SK-N-SH (cell line): ENCODE data around the gene RTCA. TPM values are rescaled to one million over a fixed set of nuclear protein-coding genes. Genes with fewer than 3 reads are reported as not detected.
"Not testable (repeated sequence)": the region's sequence is repeated elsewhere in the genome, so short reads cannot be mapped to it uniquely, and the experiment has no call there.

Source experiments
- CTCF ChIA-PET: fragments of 300-600, 350-600 bp; formaldehyde crosslinking; extraction: SDS; loops from one replicate; lab custom pipeline; 2021; lab: Yijun Ruan, JAX
- POLR2A ChIA-PET: fragments of 350-600 bp; sonication (Branson Sonifier 250); formaldehyde crosslinking; extraction: SDS; loops from one replicate; lab custom pipeline; 2020; ENCODE audit warnings: antibody characterized with exemption, inconsistent platforms; lab: Yijun Ruan, JAX
- DNase-seq: peaks from one replicate; pipeline ENCODE4 v3.0.0; 2012
- H2AFZ ChIP-seq: fragments of 200-600 bp; sonication (generic); 2 replicates; pipeline ENCODE4 v1.8.1; 2016; ENCODE audit warnings: antibody characterized with exemption, mild to moderate bottlenecking, low read depth
- H3F3A ChIP-seq: fragments of 200-600 bp; sonication (generic); replicated peaks from 2 replicates; pipeline ENCODE3; 2016; ENCODE audit warnings: antibody characterized with exemption, mild to moderate bottlenecking; ENCODE audit not compliant: insufficient read depth
- H3K27ac ChIP-seq, 2 experiments: fragments of 200-500 bp in 1 of 2; fragments of 200-600 bp in 1 of 2; sonication (Bioruptor generic) in 1 of 2; sonication (generic), shearing (Covaris generic) in 1 of 2; 2 replicates each; pipeline versions ENCODE4 v1.5.1 to v1.6.1; 2014 to 2016; ENCODE audit warnings: low read depth in 2 of 2, inconsistent platforms in 1 of 2, low read length in 1 of 2, mild to moderate bottlenecking in 1 of 2, mixed read lengths in 1 of 2
- H3K27me3 ChIP-seq: fragments of 200-600 bp; sonication (generic), shearing (Covaris generic); 2 replicates; pipeline ENCODE4 v1.6.1; 2016; ENCODE audit warnings: mixed run types; ENCODE audit not compliant: insufficient read depth
- H3K36me3 ChIP-seq, 2 experiments: fragments of 200-500 bp in 1 of 2; fragments of 200-600 bp in 1 of 2; sonication (Bioruptor generic) in 1 of 2; sonication (generic) in 1 of 2; replicated peaks in 1 of 2; 2 replicates each; pipeline versions ENCODE3 to v1.5.1; 2014 to 2016; ENCODE audit warnings: low read length in 1 of 2, mild to moderate bottlenecking in 1 of 2; ENCODE audit not compliant: insufficient read depth in 2 of 2, control insufficient read depth in 1 of 2
- H3K4me1 ChIP-seq, 2 experiments: fragments of 200-500 bp in 1 of 2; fragments of 200-600 bp in 1 of 2; sonication (Bioruptor generic) in 1 of 2; sonication (generic), shearing (Covaris generic) in 1 of 2; 2 replicates each; pipeline versions ENCODE4 v1.5.1 to v1.6.1; 2014 to 2016; ENCODE audit warnings: low read depth in 1 of 2, low read length in 1 of 2, mixed run types in 1 of 2; ENCODE audit not compliant: insufficient read depth in 2 of 2, control insufficient read depth in 1 of 2
- H3K4me2 ChIP-seq: fragments of 200-600 bp; sonication (generic), shearing (Covaris generic); 2 replicates; pipeline ENCODE4 v1.6.1; 2017; ENCODE audit warnings: mixed run types
- H3K4me3 ChIP-seq, 2 experiments: fragments of 200-500 bp in 1 of 2; fragments of 200-600 bp in 1 of 2; sonication (Bioruptor generic) in 1 of 2; sonication (generic), shearing (Covaris generic) in 1 of 2; 2 replicates each; pipeline versions ENCODE4 v1.5.1 to v1.8.1; 2014 to 2016; ENCODE audit warnings: low read depth in 2 of 2, inconsistent platforms in 1 of 2, low read length in 1 of 2, mild to moderate bottlenecking in 1 of 2, mixed read lengths in 1 of 2, moderate library complexity in 1 of 2
- H3K79me2 ChIP-seq: fragments of 200-600 bp; sonication (generic); 2 replicates; pipeline ENCODE4 v1.8.1; 2017; ENCODE audit warnings: mild to moderate bottlenecking; ENCODE audit not compliant: insufficient read depth
- H3K9ac ChIP-seq: fragments of 200-600 bp; sonication (generic); 2 replicates; pipeline ENCODE4 v1.6.1; 2017; ENCODE audit warnings: mixed run types
- H3K9me2 ChIP-seq: fragments of 200-600 bp; sonication (generic); 2 replicates; pipeline ENCODE4 v1.6.1; 2017; ENCODE audit warnings: mixed run types
- H3K9me3 ChIP-seq: fragments of 200-600 bp; sonication (generic); 2 replicates; pipeline ENCODE4 v1.6.1; 2017; ENCODE audit warnings: mixed run types, mild to moderate bottlenecking, moderate library complexity
- H4K20me1 ChIP-seq: fragments of 200-600 bp; sonication (generic); 2 replicates; pipeline ENCODE4 v1.6.1; 2017; ENCODE audit warnings: mild to moderate bottlenecking, mixed run types; ENCODE audit not compliant: insufficient read depth
- CTCF ChIP-seq: fragments of 200-600 bp; sonication (generic); IDR thresholded peaks from 2 replicates; pipeline ENCODE4 v1.6.1; 2017; ENCODE audit warnings: antibody characterized with exemption, mild to moderate bottlenecking, moderate library complexity
- EZH2phosphoT487 ChIP-seq: fragments of 200-600 bp; sonication (generic); IDR thresholded peaks from 2 replicates; pipeline ENCODE4 v1.6.1; 2017; ENCODE audit warnings: low read depth, mixed run types, mild to moderate bottlenecking, antibody characterized with exemption, moderate library complexity, borderline replicate concordance
- TAF1 ChIP-seq: IDR thresholded peaks from 2 replicates; pipeline ENCODE4 v1.6.1; 2012; ENCODE audit warnings: low read depth, mild to moderate bottlenecking, low read length, moderate library complexity, borderline replicate concordance
- USF1 ChIP-seq: IDR thresholded peaks from 2 replicates; pipeline ENCODE4 v1.4.0; 2012; ENCODE audit warnings: low read depth, borderline replicate concordance
- WGBS: methylation state at CpG from one replicate; pipeline ENCODE4 v1.1.6; 2017; ENCODE audit warnings: low lambda C conversion rate; 5-methylcytosine and 5-hydroxymethylcytosine counted together
- polyA plus RNA-seq, 3 experiments: library from polyadenylated mRNA; depleted of rRNA; stranded (reverse); fragments of >200 nt; gene quantifications; 2 replicates each; pipeline ENCODE4 v1.2.3, GENCODE V29; 2012

RTCA gene
- polyA plus RNA-seq, 1 of the 3 experiments (the other 2 are of a cell fraction) = 17.3 TPM

- peaks cover 3% of the 10 kb centered on the region for H3F3A ChIP-seq
- H3K4me2 ChIP-seq = no peak overlapping the region
- ChIA-PET POLR2A (no interaction called here), CTCF (interaction anchor here (0.8 kb wide), 1 partner anchor 18 kb away, joined by 3 read pairs; no protein-coding TSS in a partner anchor)
- no peaks in the 10 kb centered on the region for H3K9me2 ChIP-seq
- H3K4me1 ChIP-seq = no peaks in the 10 kb centered on the region
- H3K79me2 ChIP-seq = no peaks in the 10 kb centered on the region
- no peak for DNase-seq
- no peaks in the 10 kb centered on the region for H3K36me3 ChIP-seq
- no peaks in the 10 kb centered on the region for H4K20me1 ChIP-seq
- H2AFZ ChIP-seq = no peak overlapping the region
- 50% methylated on average over 1 of the region's 1 CpG for WGBS
- H3K9me3 ChIP-seq = no peaks in the 10 kb centered on the region
- H3K27me3 ChIP-seq = no peaks in the 10 kb centered on the region
- no peak overlapping the region for H3K4me3 ChIP-seq
- TF ChIP-seq EZH2phosphoT487 (no peak), TAF1 (no peak), USF1 (no peak), CTCF (no peak)
- H3K27ac ChIP-seq = no peak overlapping the region
- H3K9ac ChIP-seq = no peak overlapping the region
These were observed 69.4 kb downstream of the RTCA start for GRCh38 chr1:100335436-100335835.

GRCh38 chr1:100337878-100338277 lies 71.9 kb downstream of the RTCA start:
- H4K20me1 ChIP-seq, H2AFZ ChIP-seq, H3K27me3 ChIP-seq, CTCF ChIA-PET, H3K36me3 ChIP-seq, DNase-seq, H3K4me3 ChIP-seq, H3K9me2 ChIP-seq, H3K4me1 ChIP-seq, H3K9me3 ChIP-seq, H3K79me2 ChIP-seq, H3K4me2 ChIP-seq, H3K27ac ChIP-seq, H3K9ac ChIP-seq, H3F3A ChIP-seq, POLR2A ChIA-PET: not testable (repeated sequence)
- 96% methylated on average over 5 of the region's 5 CpGs for WGBS

- H4K20me1 ChIP-seq, H3K27ac ChIP-seq, H3K9ac ChIP-seq, CTCF ChIA-PET, H3K9me2 ChIP-seq, H3K4me2 ChIP-seq, DNase-seq, H3F3A ChIP-seq, H3K4me1 ChIP-seq, H3K36me3 ChIP-seq, H2AFZ ChIP-seq, H3K79me2 ChIP-seq, H3K9me3 ChIP-seq, POLR2A ChIA-PET, H3K27me3 ChIP-seq, H3K4me3 ChIP-seq: not testable (repeated sequence)
- 71% methylated on average over 6 of the region's 6 CpGs for WGBS
These were observed 73.7 kb downstream of the RTCA start for GRCh38 chr1:100339735-100340134.
